AG04450 (cell line): ENCODE data around the gene GAPT. TPM values are rescaled to one million over a fixed set of nuclear protein-coding genes. Genes with fewer than 3 reads are reported as not detected.

ENCODE experiments used
- CTCF ChIA-PET: fragments of 300-600, 350-600 bp; formaldehyde crosslinking; extraction: SDS; loops from one replicate; lab custom pipeline; 2022; ENCODE audit warnings: antibody characterized with exemption, inconsistent platforms; lab: Charles Lee
- POLR2A ChIA-PET: fragments of 350-600 bp; formaldehyde crosslinking; extraction: SDS; loops from one replicate; lab custom pipeline; 2021; ENCODE audit warnings: antibody characterized with exemption, inconsistent platforms; lab: Yijun Ruan, JAX
- DNase-seq: peaks from one replicate; pipeline ENCODE4 v3.0.0-alpha.2; 2011; ENCODE audit warnings: low read depth, low spot score
- H3K27ac ChIP-seq: one replicate; pipeline ENCODE4 v1.5.1; 2012; ENCODE audit warnings: low read depth, low read length, control low read depth
- H3K27me3 ChIP-seq: one replicate; pipeline ENCODE4 v1.6.0; 2012; ENCODE audit warnings: low read length; ENCODE audit not compliant: control insufficient read depth, insufficient read depth
- H3K4me3 ChIP-seq: 2 replicates; pipeline ENCODE4 v1.5.1; 2011; ENCODE audit warnings: mild to moderate bottlenecking, low read depth, low read length, control low read depth
- H3K9me3 ChIP-seq: 2 replicates; pipeline ENCODE4 v1.5.1; 2012; ENCODE audit warnings: low read length; ENCODE audit not compliant: control insufficient read depth, insufficient read depth
- polyA plus RNA-seq: library from polyadenylated mRNA; depleted of rRNA; stranded (reverse); fragments of >200 nt; gene quantifications from 2 replicates; pipeline ENCODE4 v1.2.3, GENCODE V29; 2011
- TF ChIP-seq, protein P1 (sequence below): IDR thresholded peaks from 2 replicates; pipeline ENCODE4 v1.5.1; 2011; ENCODE audit warnings: low read depth, low read length, control low read depth, inconsistent platforms

Gene GAPT
- polyA plus RNA-seq, 1 experiment = not detected

DNA sequence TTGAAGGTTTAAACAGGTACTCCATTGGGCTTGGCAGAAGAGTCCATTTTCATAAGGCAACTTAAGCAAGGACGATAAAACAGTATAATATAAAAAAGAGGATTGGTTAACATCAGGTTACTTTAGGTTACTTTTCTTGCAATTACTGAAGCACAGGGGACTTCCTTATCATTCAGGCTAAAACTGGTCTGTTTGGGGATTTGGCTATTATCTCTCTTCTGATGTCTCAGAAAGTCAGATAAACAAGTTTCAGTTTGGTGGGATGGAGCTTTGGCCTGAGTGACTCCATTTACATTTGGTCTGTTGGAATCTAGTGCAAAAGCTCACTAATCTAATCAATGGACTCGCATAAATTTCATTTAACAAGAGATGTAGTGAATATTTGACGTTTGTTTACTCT is 8.0 kb downstream of the GAPT start:
- DNase-seq = no peak
- Histone ChIP-seq H3K27ac (no peak overlapping the region), H3K27me3 (no peaks in the 10 kb centered on the region), H3K4me3 (no peak overlapping the region), H3K9me3 (no peaks in the 10 kb centered on the region)
- TF ChIP-seq, protein P1, sequence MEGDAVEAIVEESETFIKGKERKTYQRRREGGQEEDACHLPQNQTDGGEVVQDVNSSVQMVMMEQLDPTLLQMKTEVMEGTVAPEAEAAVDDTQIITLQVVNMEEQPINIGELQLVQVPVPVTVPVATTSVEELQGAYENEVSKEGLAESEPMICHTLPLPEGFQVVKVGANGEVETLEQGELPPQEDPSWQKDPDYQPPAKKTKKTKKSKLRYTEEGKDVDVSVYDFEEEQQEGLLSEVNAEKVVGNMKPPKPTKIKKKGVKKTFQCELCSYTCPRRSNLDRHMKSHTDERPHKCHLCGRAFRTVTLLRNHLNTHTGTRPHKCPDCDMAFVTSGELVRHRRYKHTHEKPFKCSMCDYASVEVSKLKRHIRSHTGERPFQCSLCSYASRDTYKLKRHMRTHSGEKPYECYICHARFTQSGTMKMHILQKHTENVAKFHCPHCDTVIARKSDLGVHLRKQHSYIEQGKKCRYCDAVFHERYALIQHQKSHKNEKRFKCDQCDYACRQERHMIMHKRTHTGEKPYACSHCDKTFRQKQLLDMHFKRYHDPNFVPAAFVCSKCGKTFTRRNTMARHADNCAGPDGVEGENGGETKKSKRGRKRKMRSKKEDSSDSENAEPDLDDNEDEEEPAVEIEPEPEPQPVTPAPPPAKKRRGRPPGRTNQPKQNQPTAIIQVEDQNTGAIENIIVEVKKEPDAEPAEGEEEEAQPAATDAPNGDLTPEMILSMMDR = no peak
- CTCF ChIA-PET = interaction anchor here (0.9 to 9.7 kb wide), 11 partner anchors 8 to 674 kb away, joined by 3 to 176 read pairs (median 4); no protein-coding TSS in a partner anchor
- POLR2A ChIA-PET = no interaction called here

DNA sequence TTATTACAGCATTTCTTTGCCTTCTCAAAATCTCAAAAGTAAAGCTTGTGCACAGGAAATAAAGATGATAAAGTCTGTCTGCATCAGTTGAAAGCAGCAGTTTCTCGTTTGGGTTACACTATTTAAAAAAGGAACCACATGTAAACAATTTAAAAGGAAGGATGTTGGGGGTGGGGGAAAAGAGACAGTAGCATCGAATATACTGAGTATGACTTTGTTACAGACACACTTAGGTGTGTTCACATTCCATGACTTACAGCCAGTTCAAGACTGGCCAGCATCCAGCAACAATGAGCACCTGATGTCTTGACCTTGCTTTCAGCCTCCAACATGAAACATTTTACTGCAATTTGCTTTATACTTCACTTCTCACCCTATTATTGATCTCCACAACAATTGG is 8.7 kb downstream of the GAPT start:
- TF ChIP-seq, protein P1 = no peak
- Histone ChIP-seq H3K4me3 (no peak overlapping the region), H3K27ac (no peak overlapping the region), H3K9me3 (no peaks in the 10 kb centered on the region), H3K27me3 (no peaks in the 10 kb centered on the region)
- no peak for DNase-seq
- ChIA-PET CTCF (interaction anchor here (1.1 to 9.7 kb wide), 2 partner anchors 11 to 350 kb away, joined by 6 to 176 read pairs; no protein-coding TSS in a partner anchor), POLR2A (no interaction called here)

DNA sequence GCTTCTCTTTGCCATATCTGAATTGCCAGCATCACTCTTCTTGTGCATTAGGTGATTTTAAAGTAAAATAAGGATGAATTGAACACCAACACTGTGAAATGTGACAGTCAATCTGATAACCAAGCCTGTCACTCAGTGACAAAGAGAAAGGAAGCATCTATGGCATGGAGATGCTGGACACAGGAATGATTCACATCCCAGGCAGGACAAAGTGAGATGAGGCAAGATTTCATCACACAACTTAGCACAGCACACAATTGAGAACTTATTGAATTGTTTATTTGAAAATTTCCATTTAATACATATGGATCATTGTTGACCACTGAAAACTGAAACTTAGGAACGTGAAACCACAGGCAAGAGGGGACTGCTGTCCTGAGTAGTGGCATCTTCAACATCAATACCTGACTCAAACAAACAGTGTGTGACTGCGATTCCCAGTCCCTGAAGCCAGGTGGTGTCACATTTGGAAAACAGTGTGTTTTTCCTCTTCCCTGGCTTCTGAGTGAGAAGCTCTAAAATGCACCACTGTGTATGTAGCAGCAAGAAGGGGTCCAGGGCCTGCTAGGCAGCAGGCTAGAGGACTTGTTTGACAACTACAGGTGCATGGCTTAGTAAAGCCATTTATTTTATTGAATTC is 10.7 kb downstream of the GAPT start:
- TF ChIP-seq, protein P1 = no peak
- H3K27ac ChIP-seq = no peak overlapping the region
- H3K4me3 ChIP-seq = no peak overlapping the region
- POLR2A ChIA-PET = no interaction called here
- no peaks in the 10 kb centered on the region for H3K9me3 ChIP-seq
- CTCF ChIA-PET = interaction anchor here (9.7 kb wide), 1 partner anchor 348 kb away, joined by 176 read pairs; no protein-coding TSS in a partner anchor
- DNase-seq = no peak
- no peaks in the 10 kb centered on the region for H3K27me3 ChIP-seq

GRCh38 chr5:58503390-58504046 is 12.3 kb downstream of the GAPT start:
- no peaks in the 10 kb centered on the region for H3K27me3 ChIP-seq
- TF ChIP-seq, protein P1 = no peak
- POLR2A ChIA-PET = no interaction called here
- H3K9me3 ChIP-seq = no peaks in the 10 kb centered on the region
- H3K4me3 ChIP-seq = no peak overlapping the region
- H3K27ac ChIP-seq = no peak overlapping the region
- CTCF ChIA-PET = interaction anchor here (0.6 to 9.7 kb wide), 2 partner anchors 347 to 1297 kb away, joined by 8 to 176 read pairs; no protein-coding TSS in a partner anchor
- DNase-seq = no peak

DNA sequence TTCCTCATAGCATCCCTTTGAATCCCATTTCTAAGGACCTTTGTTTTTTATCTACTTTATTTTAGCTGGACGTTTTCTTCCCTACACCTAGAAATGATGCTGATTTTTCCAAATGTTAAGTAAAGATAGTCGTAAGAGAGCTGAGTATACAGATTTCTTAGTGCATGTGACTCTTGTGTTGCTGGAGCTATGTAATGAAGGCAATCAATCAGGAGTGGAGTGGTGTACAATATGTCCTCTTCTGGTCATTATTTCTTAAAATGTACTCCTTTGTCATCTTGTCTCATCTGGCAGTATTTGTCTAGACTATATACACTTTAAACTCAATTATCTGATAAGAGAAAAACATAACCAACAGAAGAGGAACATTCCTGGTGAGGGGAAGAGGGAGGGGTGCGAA is 13.5 kb downstream of the GAPT start:
- no peak overlapping the region for H3K27ac ChIP-seq
- H3K9me3 ChIP-seq = no peaks in the 10 kb centered on the region
- DNase-seq = no peak
- H3K27me3 ChIP-seq = no peaks in the 10 kb centered on the region
- TF ChIP-seq, protein P1 = no peak
- ChIA-PET POLR2A (no interaction called here), CTCF (interaction anchor here (0.5 kb wide), 1 partner anchor 184 kb away, joined by 3 read pairs; no protein-coding TSS in a partner anchor)
- H3K4me3 ChIP-seq = no peak overlapping the region
